ENCODE measurements around the gene MEIS2. TPM values are rescaled to one million over a fixed set of nuclear protein-coding genes. Genes with fewer than 3 reads are reported as not detected.

MEIS2 gene
- total RNA-seq, result 6.6 and 10.9 TPM in 2 replicates

DNA sequence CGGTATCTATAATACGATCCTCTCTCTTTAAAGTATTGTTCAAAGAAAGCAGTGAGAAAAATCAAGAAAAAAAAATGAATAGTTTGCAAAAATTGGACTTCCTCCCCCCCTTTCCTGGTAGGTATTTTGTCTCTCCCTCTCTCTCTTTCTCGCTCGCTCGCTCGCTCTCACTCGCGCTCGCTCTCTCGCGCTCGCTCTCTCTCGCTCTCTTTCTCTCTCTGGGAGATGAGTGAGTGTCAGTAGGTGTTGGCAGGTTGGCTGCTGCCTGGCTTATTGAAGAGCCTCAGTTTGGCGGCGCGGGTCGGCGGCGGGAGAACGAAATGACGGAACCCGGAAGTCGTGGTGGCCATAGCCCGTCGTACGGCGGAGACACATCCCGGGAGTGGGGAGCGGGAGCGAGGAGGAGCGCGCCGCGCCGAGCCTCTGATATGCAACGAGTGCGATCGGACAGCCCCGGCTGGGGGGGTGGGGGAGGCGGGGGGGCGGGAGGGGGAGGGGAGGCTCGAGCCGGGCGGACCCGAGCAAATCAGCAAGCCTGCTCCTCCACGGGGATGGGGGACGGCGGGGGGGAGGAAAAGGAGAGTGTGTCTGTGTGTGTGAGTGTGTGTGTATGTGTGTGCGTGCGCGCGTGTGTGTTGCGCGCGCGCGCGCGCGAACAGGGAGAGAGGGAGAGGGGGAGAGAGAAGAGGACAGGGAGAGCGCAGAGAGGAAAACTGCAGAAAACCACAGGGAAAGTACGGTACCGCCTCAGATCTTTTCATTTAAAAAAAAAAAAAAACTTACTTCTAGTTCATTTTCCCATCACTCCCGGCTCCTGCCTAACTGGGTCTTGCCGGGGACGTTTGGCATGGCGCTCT is at the start of gene MEIS2:
TSS of gene MEIS2 (minus strand) at position 441 of the 857 bp plus-strand sequence. CDS start 1,083 bp downstream, outside the sequence.
- Histone ChIP-seq H3K27me3 (ENCODE audit: control insufficient read depth, insufficient read depth, low read length) (no peaks in the 10 kb centered on the region), H3K4me3 (ENCODE audit: low read depth, low read length) (peak within 1 kb of the TSS; percentile 88), H3K36me3 (ENCODE audit: control insufficient read depth, insufficient read depth, low read length) (peaks cover 2% of the 10 kb centered on the region)
- DNase-seq (ENCODE audit: low read depth) (peak; percentile 71), FAIRE-seq (no peak)
- no peak for TF ChIP-seq CTCF (IDR thresholded peaks at IDR 0.05; ENCODE audit: insufficient read depth, low read length, severe bottlenecking)

- FAIRE-seq (no peak), DNase-seq (ENCODE audit: low read depth) (no peak)
- Histone ChIP-seq H3K36me3 (ENCODE audit: control insufficient read depth, insufficient read depth, low read length) (no peaks in the 10 kb centered on the region), H3K4me3 (ENCODE audit: low read depth, low read length) (no peak overlapping the region), H3K27me3 (ENCODE audit: control insufficient read depth, insufficient read depth, low read length) (no peaks in the 10 kb centered on the region)
- no peak for TF ChIP-seq CTCF (IDR thresholded peaks at IDR 0.05; ENCODE audit: insufficient read depth, low read length, severe bottlenecking)
These were observed 48.8 kb upstream of the MEIS2 start for GRCh38 chr15:37149146-37149545.

DNA sequence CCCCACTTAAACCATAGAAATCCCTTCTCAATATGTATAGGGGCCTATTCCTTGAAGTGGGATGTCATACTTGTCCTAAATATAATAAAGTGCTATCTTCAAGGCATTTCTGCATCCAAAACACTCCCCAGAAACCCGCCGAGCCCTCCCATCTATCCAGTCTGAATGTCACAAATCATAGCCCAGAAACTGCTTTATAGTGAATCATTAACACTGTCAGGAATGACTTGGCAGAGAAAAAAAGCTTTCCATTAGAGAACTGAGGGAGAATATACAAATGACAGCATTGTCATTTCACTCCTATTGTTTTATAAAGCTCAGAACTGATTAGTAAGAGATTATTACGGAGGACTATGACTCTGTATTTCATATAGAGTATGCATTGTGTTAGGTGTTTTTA is 48.4 kb upstream of the MEIS2 start:
- FAIRE-seq (no peak), DNase-seq (ENCODE audit: low read depth) (no peak)
- TF ChIP-seq CTCF (IDR thresholded peaks at IDR 0.05; ENCODE audit: insufficient read depth, low read length, severe bottlenecking), result no peak
- no peaks in the 10 kb centered on the region for H3K36me3 ChIP-seq (ENCODE audit: control insufficient read depth, insufficient read depth, low read length)
- no peak overlapping the region for H3K4me3 ChIP-seq (ENCODE audit: low read depth, low read length)
- H3K27me3 ChIP-seq (ENCODE audit: control insufficient read depth, insufficient read depth, low read length), result no peaks in the 10 kb centered on the region

DNA sequence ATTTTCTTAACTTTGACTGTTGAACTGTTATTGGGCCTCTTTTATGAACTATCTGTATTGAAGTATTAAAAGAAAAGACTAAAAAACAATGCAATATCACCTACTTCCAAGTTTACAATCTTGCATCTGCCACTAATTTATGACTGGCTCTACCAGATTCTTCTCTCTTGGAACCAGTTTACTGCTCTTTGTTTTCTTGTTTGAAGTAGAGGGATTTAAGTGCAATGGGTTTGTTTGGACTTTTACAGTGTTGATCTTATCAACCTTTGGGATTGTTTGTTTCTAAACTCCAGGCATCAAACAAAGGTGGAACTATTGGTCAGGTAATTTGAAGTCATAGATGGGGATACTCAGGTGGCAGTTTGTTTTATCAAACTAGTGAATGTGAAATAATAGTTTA is 43.0 kb upstream of the MEIS2 start:
- no peak for TF ChIP-seq CTCF (IDR thresholded peaks at IDR 0.05; ENCODE audit: insufficient read depth, low read length, severe bottlenecking)
- no peak overlapping the region for H3K4me3 ChIP-seq (ENCODE audit: low read depth, low read length)
- H3K27me3 ChIP-seq (ENCODE audit: control insufficient read depth, insufficient read depth, low read length), result no peaks in the 10 kb centered on the region
- DNase-seq (ENCODE audit: low read depth), result no peak
- no peaks in the 10 kb centered on the region for H3K36me3 ChIP-seq (ENCODE audit: control insufficient read depth, insufficient read depth, low read length)
- FAIRE-seq, result no peak

GRCh38 chr15:37142371-37142770 is 42.0 kb upstream of the MEIS2 start:
- no peak for TF ChIP-seq CTCF (IDR thresholded peaks at IDR 0.05; ENCODE audit: insufficient read depth, low read length, severe bottlenecking)
- Histone ChIP-seq H3K36me3 (ENCODE audit: control insufficient read depth, insufficient read depth, low read length) (no peaks in the 10 kb centered on the region), H3K4me3 (ENCODE audit: low read depth, low read length) (no peak overlapping the region), H3K27me3 (ENCODE audit: control insufficient read depth, insufficient read depth, low read length) (no peaks in the 10 kb centered on the region)
- no peak for FAIRE-seq
- peak; percentile 86 for DNase-seq (ENCODE audit: low read depth)

All from bronchial epithelial cell (primary cell).